Activated naive CD4-positive, alpha-beta T cell treated with anti-CD3 and anti-CD28 coated beads, Interleukin-2, amount 10 ng/mL, durations not matched to agents 7 days and 5 days (primary cell): ENCODE data around the gene SHE.
"Not testable (repeated sequence)": the region's sequence is repeated elsewhere in the genome, so short reads cannot be mapped to it uniquely, and the experiment has no call there.

Source experiments
- CTCF ChIA-PET: fragments of 350-600 bp; sonication (Branson Sonifier 250); formaldehyde crosslinking; loops from one replicate; lab custom pipeline; 2021; ENCODE audit warnings: antibody characterized with exemption; lab: Charles Lee
- DNase-seq: peaks from one replicate; pipeline ENCODE4 v3.0.0-alpha.2; 2020
- H3K27ac Mint-ChIP-seq: one replicate; pipeline ENCODE4 v1.8.0; 2021; ENCODE audit warnings: mild to moderate bottlenecking, moderate library complexity, mixed read lengths
- H3K27me3 Mint-ChIP-seq: one replicate; pipeline ENCODE4 v1.8.0; 2021; ENCODE audit warnings: mild to moderate bottlenecking, mixed read lengths
- H3K36me3 Mint-ChIP-seq: one replicate; pipeline ENCODE4 v1.8.0; 2021; ENCODE audit warnings: mixed read lengths
- H3K4me1 Mint-ChIP-seq: one replicate; pipeline ENCODE4 v1.8.0; 2021; ENCODE audit warnings: mixed read lengths
- H3K4me3 Mint-ChIP-seq: one replicate; pipeline ENCODE4 v1.8.0; 2021; ENCODE audit warnings: mild to moderate bottlenecking, moderate library complexity, mixed read lengths
- H3K9me3 Mint-ChIP-seq: one replicate; pipeline ENCODE4 v1.8.0; 2021; ENCODE audit warnings: mixed read lengths

The SHE gene

DNA sequence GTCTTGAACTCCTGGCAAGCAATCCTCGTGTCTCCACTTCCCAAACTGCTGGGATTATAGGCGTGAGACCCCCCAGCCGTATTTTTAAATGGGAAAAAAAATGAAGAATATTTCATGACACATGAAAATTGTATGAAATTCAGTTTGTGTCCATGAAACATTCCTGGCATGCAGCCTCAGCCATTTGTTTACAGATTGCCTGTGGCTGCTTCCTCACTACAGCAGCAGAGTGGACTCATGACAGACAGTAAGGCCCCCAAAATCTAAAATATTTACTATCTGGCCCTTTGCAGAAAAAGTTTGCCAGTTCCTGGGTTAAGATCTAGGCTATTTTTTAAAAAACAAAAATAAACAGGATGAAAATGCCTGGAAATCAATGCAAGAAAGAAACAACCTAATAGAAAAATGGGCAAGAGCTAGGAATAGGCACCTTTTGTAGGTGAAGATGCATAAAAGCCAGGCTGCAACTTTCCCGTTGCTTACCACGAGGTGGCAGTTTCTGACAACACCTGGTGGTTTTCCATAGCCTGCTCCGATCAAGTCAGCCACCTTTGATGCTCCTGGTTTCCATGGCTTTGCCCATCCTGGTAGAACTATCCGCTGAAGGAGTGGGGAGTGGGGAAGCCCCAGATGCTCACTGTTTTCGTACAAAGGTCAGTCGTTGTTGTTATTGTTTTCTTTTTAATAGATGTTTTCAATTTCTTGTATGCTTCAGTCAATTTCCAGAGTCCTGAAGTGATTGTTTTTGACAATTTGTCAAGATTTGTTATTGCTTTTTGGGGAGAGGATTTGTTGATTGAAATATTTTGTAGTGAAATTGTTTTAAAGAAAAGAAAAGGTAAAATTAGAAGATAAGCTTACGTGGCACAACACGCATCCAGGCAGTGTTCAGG is 32.0 kb upstream of the SHE start:
- CTCF ChIA-PET, result interaction anchor here (1.0 kb wide), 1 partner anchor 55 kb away, joined by 4 read pairs; no protein-coding TSS in a partner anchor
- Mint-ChIP-seq H3K36me3 (no peaks in the 10 kb centered on the region), H3K9me3 (no peaks in the 10 kb centered on the region), H3K27me3 (peaks cover 49% of the 10 kb centered on the region), H3K4me1 (no peaks in the 10 kb centered on the region), H3K27ac (no peak overlapping the region), H3K4me3 (no peak overlapping the region)
- DNase-seq, result no peak

- H3K4me1 Mint-ChIP-seq, H3K9me3 Mint-ChIP-seq, H3K4me3 Mint-ChIP-seq, H3K27ac Mint-ChIP-seq, DNase-seq, H3K36me3 Mint-ChIP-seq: not testable (repeated sequence)
- peaks cover 43% of the 10 kb centered on the region for H3K27me3 Mint-ChIP-seq
- CTCF ChIA-PET, result interaction anchor here (0.9 kb wide), 1 partner anchor 51 kb away, joined by 3 read pairs; no protein-coding TSS in a partner anchor
Observed at GRCh38 chr1:154531950-154532349, 29.7 kb upstream of the SHE start.

GRCh38 chr1:154529308-154529707 is 27.1 kb upstream of the SHE start:
- DNase-seq, result no peak
- no peaks in the 10 kb centered on the region for H3K4me1 Mint-ChIP-seq
- H3K9me3 Mint-ChIP-seq, result no peaks in the 10 kb centered on the region
- no peaks in the 10 kb centered on the region for H3K36me3 Mint-ChIP-seq
- peaks cover 31% of the 10 kb centered on the region for H3K27me3 Mint-ChIP-seq
- CTCF ChIA-PET, result interaction anchor here (1.2 kb wide), 1 partner anchor 25 kb away, joined by 3 read pairs; no protein-coding TSS in a partner anchor
- no peak overlapping the region for H3K4me3 Mint-ChIP-seq
- H3K27ac Mint-ChIP-seq, result no peak overlapping the region

DNA sequence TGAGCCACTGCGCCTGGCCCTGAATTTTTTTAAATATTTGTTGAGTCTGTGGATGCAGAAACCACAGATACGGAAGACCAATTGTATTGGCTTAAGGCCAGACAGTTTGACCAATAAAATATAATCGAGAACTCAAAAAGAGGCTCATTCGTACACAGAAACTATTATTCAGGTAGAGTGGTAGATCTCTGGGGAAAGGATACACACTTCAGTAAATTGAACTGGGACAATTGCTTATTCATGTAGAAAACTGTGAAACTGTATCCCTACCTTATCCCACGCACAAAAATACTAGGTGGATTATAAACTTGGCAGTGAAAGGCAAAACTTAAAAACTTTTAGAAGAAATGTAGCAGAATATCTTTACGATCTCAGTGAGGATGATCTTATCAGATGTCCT is 25.0 kb upstream of the SHE start:
- no peaks in the 10 kb centered on the region for H3K9me3 Mint-ChIP-seq
- no peak overlapping the region for H3K27ac Mint-ChIP-seq
- H3K4me3 Mint-ChIP-seq, result no peak overlapping the region
- H3K4me1 Mint-ChIP-seq, result no peaks in the 10 kb centered on the region
- CTCF ChIA-PET, result no interaction called here
- no peaks in the 10 kb centered on the region for H3K36me3 Mint-ChIP-seq
- peaks cover 29% of the 10 kb centered on the region for H3K27me3 Mint-ChIP-seq
- DNase-seq, result no peak

- DNase-seq, result no peak
- H3K27ac Mint-ChIP-seq, result no peak overlapping the region
- no peaks in the 10 kb centered on the region for H3K36me3 Mint-ChIP-seq
- H3K4me3 Mint-ChIP-seq, result no peak overlapping the region
- no peaks in the 10 kb centered on the region for H3K9me3 Mint-ChIP-seq
- CTCF ChIA-PET, result no interaction called here
- H3K27me3 Mint-ChIP-seq, result peaks cover 40% of the 10 kb centered on the region
- no peaks in the 10 kb centered on the region for H3K4me1 Mint-ChIP-seq
Observed at GRCh38 chr1:154524881-154525280, 22.7 kb upstream of the SHE start.

DNA sequence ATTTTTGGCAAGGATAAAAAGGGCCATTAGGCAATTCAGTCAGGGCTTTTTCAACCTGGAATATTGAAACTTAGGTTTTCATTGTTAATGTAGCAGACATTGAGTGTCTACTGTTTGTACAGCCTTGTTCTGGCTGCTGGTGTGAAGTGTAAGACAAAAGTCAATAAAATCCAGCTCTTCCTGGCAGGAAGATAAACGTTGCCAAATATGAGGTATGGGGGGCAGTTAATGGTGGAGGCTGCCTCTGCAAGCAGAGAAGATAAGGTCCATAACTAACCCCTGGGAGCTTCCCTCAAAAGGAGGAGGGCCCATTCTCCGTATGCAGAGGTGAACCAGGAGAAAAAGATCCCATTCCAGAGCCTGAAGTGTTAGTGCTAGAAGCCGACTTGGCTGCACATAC is 19.5 kb upstream of the SHE start:
- no peak for DNase-seq
- peaks cover 47% of the 10 kb centered on the region for H3K27me3 Mint-ChIP-seq
- no peaks in the 10 kb centered on the region for H3K9me3 Mint-ChIP-seq
- no peaks in the 10 kb centered on the region for H3K36me3 Mint-ChIP-seq
- H3K27ac Mint-ChIP-seq, result no peak overlapping the region
- no peak overlapping the region for H3K4me3 Mint-ChIP-seq
- H3K4me1 Mint-ChIP-seq, result no peaks in the 10 kb centered on the region
- CTCF ChIA-PET, result interaction anchor here (3.5 kb wide), 1 partner anchor 42 kb away, joined by 10 read pairs; no protein-coding TSS in a partner anchor

DNA sequence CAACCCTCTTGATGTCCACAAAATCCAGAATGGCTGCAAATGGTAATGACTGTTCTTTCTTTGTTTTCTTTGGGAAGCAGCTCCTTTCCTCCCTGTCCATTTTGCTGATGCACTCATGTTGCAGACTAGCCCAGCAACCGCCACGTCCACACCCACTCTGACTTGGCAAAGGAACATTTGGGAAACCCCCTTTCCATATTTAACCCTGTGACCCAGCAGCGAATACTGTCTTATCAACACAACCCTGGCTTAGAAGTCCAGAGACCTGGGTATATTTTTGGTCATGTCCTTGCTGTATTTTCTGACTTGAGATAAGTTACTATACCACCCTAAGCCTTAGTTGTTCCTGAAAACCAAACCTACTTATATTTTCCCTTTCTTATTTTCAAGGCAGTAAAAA is 18.1 kb upstream of the SHE start:
- Mint-ChIP-seq H3K36me3 (no peaks in the 10 kb centered on the region), H3K27me3 (peaks cover 59% of the 10 kb centered on the region), H3K27ac (no peak overlapping the region), H3K4me1 (no peaks in the 10 kb centered on the region), H3K9me3 (no peaks in the 10 kb centered on the region), H3K4me3 (no peak overlapping the region)
- CTCF ChIA-PET, result interaction anchor here (3.5 kb wide), 1 partner anchor 40 kb away, joined by 10 read pairs; no protein-coding TSS in a partner anchor
- no peak for DNase-seq

GRCh38 chr1:154519591-154519991 is 17.4 kb upstream of the SHE start:
- Mint-ChIP-seq H3K27ac (no peak overlapping the region), H3K9me3 (no peaks in the 10 kb centered on the region), H3K4me3 (no peak overlapping the region), H3K27me3 (peaks cover 59% of the 10 kb centered on the region), H3K36me3 (no peaks in the 10 kb centered on the region), H3K4me1 (no peaks in the 10 kb centered on the region)
- DNase-seq, result no peak
- CTCF ChIA-PET, result interaction anchor here (3.5 kb wide), 1 partner anchor 39 kb away, joined by 10 read pairs; no protein-coding TSS in a partner anchor

DNA sequence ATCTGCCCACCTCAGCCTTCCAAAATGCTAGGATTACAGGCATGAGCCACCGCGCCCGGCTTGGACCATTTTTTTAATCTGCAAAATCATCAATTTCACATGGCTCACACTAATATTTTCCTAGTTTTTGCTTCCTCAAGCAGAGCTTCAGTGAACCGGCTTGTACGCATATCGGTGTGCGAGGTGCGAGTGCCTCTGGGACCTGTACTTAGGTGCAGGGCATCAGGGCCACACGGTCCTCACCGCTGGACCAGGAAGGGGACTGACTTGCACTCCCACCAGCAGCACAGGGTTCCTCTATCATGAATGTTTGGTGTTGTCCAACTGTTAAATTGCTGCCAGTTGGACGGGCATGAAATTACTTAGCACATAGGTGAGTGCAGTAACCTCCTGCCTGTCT is 15.4 kb upstream of the SHE start:
- H3K27ac Mint-ChIP-seq, result no peak overlapping the region
- CTCF ChIA-PET, result no interaction called here
- no peaks in the 10 kb centered on the region for H3K9me3 Mint-ChIP-seq
- no peak overlapping the region for H3K4me3 Mint-ChIP-seq
- DNase-seq, result no peak
- H3K27me3 Mint-ChIP-seq, result peaks cover 55% of the 10 kb centered on the region
- no peaks in the 10 kb centered on the region for H3K36me3 Mint-ChIP-seq
- H3K4me1 Mint-ChIP-seq, result no peaks in the 10 kb centered on the region

- H3K4me1 Mint-ChIP-seq, result no peaks in the 10 kb centered on the region
- no peaks in the 10 kb centered on the region for H3K36me3 Mint-ChIP-seq
- H3K27ac Mint-ChIP-seq, result no peak overlapping the region
- CTCF ChIA-PET, result no interaction called here
- DNase-seq, result no peak
- no peak overlapping the region for H3K4me3 Mint-ChIP-seq
- peaks cover 59% of the 10 kb centered on the region for H3K27me3 Mint-ChIP-seq
- no peaks in the 10 kb centered on the region for H3K9me3 Mint-ChIP-seq
Observed at GRCh38 chr1:154514066-154514553, 11.9 kb upstream of the SHE start.

GRCh38 chr1:154512760-154513159 is 10.5 kb upstream of the SHE start:
- CTCF ChIA-PET, result interaction anchor here (1.3 kb wide), 1 partner anchor 32 kb away, joined by 4 read pairs; no protein-coding TSS in a partner anchor
- Mint-ChIP-seq H3K27me3 (peaks cover 72% of the 10 kb centered on the region), H3K9me3 (no peaks in the 10 kb centered on the region), H3K27ac (no peak overlapping the region), H3K36me3 (no peaks in the 10 kb centered on the region), H3K4me1 (no peaks in the 10 kb centered on the region), H3K4me3 (no peak overlapping the region)
- DNase-seq, result no peak

DNA sequence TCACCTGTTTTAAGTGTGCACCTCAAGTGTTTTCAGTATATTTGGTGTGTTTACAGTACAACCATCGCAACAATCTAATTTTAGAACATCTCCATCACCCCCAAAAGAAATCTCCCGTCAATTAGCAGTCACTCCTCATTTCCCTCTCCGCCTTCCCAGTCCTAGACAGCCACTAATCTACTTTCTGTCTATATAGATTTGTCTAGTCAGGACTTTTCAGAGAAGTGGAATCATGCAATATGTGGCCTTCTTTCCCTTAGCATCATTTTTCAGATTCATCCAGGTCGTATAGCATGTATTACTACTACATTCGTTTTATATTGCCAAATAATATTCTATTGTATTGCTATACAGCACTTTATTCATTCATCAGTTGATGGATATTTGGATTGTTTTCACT is 1.7 kb upstream of the SHE start:
- H3K27me3 Mint-ChIP-seq, result peaks cover 95% of the 10 kb centered on the region
- no peak overlapping the region for H3K27ac Mint-ChIP-seq
- H3K9me3 Mint-ChIP-seq, result no peaks in the 10 kb centered on the region
- H3K4me1 Mint-ChIP-seq, result peaks cover 7% of the 10 kb centered on the region
- peaks cover 4% of the 10 kb centered on the region for H3K36me3 Mint-ChIP-seq
- no peak for DNase-seq
- CTCF ChIA-PET, result no interaction called here
- H3K4me3 Mint-ChIP-seq, result no peak overlapping the region

- H3K4me3 Mint-ChIP-seq, result no peak overlapping the region
- H3K27ac Mint-ChIP-seq, result no peak overlapping the region
- no peak for DNase-seq
- H3K27me3 Mint-ChIP-seq, result peaks cover 87% of the 10 kb centered on the region
- no peaks in the 10 kb centered on the region for H3K9me3 Mint-ChIP-seq
- H3K36me3 Mint-ChIP-seq, result peaks cover 4% of the 10 kb centered on the region
- H3K4me1 Mint-ChIP-seq, result peaks cover 7% of the 10 kb centered on the region
- CTCF ChIA-PET, result no interaction called here
Observed at GRCh38 chr1:154502744-154503115, 518 bp upstream of the SHE start.

DNA sequence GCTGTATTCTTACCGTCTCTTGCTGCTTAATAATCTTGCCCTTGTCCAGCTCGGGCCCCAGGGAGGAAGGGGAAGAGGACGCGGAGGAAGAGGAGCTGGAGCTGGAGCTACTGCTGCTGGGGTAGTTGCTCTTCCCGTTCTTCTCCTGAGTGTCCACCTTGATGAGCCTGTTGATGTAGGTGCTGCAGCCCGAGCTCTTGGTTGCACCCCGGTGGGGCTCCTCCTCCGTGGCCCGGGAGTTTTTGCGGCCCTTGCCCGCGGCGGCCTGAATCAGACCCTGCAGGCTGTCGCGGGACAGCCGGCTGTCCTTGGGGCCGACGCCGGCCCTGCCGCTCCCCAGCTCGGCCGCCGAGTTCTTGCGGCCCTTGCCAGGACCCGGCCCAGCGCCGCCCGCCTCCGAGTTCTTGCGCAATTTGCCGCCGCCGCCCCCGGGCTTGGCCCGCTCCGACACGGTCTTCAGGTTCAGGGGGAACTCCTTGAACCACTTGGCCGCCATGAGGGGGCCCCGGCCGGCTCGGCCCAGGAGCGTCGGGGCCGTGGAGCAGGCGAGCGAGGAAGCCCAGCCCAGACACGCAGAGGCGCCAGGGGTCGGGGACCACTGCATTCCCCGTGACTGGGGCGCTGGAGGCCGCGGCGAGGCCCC is 668 bp downstream of the SHE start:
- H3K27me3 Mint-ChIP-seq, result peaks cover 78% of the 10 kb centered on the region
- peaks cover 4% of the 10 kb centered on the region for H3K36me3 Mint-ChIP-seq
- no peak overlapping the region for H3K27ac Mint-ChIP-seq
- peaks cover 14% of the 10 kb centered on the region for H3K4me1 Mint-ChIP-seq
- no peak for DNase-seq
- peak overlapping the region; percentile 11 for H3K4me3 Mint-ChIP-seq
- CTCF ChIA-PET, result interaction anchor here (0.6 to 1.6 kb wide), 2 partner anchors 22 to 552 kb away, joined by 3 to 7 read pairs; no protein-coding TSS in a partner anchor
- no peaks in the 10 kb centered on the region for H3K9me3 Mint-ChIP-seq
